ENCODE measurements around the gene FKBP14. TPM values are rescaled to one million over a fixed set of nuclear protein-coding genes. Genes with fewer than 3 reads are reported as not detected.
"Not testable (repeated sequence)": the region's sequence is repeated elsewhere in the genome, so short reads cannot be mapped to it uniquely, and the experiment has no call there.

Gene FKBP14
- total RNA-seq, 1 donor from 2014 or later: 4.4 TPM

GRCh38 chr7:30061786-30062185, 35.3 kb upstream of the FKBP14 start:
- H3K4me3 ChIP-seq; H3K27ac ChIP-seq; H3K9me3 ChIP-seq; H3K27me3 ChIP-seq; intact Hi-C loops (cut with DNase I); DNase-seq (ENCODE audit: extremely low spot score in 2 of 2); H3K4me1 ChIP-seq; H3K36me3 ChIP-seq: not testable (repeated sequence)
- TF ChIP-seq, protein P1, sequence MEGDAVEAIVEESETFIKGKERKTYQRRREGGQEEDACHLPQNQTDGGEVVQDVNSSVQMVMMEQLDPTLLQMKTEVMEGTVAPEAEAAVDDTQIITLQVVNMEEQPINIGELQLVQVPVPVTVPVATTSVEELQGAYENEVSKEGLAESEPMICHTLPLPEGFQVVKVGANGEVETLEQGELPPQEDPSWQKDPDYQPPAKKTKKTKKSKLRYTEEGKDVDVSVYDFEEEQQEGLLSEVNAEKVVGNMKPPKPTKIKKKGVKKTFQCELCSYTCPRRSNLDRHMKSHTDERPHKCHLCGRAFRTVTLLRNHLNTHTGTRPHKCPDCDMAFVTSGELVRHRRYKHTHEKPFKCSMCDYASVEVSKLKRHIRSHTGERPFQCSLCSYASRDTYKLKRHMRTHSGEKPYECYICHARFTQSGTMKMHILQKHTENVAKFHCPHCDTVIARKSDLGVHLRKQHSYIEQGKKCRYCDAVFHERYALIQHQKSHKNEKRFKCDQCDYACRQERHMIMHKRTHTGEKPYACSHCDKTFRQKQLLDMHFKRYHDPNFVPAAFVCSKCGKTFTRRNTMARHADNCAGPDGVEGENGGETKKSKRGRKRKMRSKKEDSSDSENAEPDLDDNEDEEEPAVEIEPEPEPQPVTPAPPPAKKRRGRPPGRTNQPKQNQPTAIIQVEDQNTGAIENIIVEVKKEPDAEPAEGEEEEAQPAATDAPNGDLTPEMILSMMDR (IDR thresholded peaks at IDR 0.05): peak in 1 of 3 experiments; percentile 53

DNA sequence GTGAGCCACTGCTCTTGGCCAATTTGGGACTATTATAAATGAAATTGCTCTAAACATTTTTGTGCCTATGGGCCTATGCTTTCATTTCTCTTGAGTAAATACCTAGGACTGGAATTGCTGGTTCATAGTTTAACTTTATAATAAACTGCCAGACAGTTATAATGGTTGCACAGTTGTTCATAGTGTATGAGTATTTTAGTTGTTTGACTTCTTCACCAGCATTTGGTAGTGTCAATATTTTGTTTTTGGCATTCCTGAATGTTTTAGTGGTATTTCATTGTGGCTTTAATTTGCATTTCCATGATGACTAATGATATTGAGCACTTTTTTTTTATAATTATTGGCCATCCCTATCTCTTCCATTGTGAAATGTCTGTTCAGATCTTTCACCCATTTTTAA, 31.2 kb upstream of the FKBP14 start:
- intact Hi-C loops (cut with DNase I): no loop called here
- H3K4me3 ChIP-seq: no peak overlapping the region
- TF ChIP-seq POLR2A (IDR thresholded peaks at IDR 0.05) (no peak), POLR2AphosphoS5 (IDR thresholded peaks at IDR 0.05; ENCODE audit: insufficient read depth in 1 of 2, low read depth in 1 of 2) (no peak)
- TF ChIP-seq, protein P1 (IDR thresholded peaks at IDR 0.05): no peak
- no peak overlapping the region for H3K27ac ChIP-seq
- DNase-seq (ENCODE audit: extremely low spot score in 2 of 2): no peak
- H3K27me3 ChIP-seq: no peaks in the 10 kb centered on the region
- no peaks in the 10 kb centered on the region for H3K9me3 ChIP-seq
- peaks cover 0 to 19% of the 10 kb centered on the region in 2 donors for H3K36me3 ChIP-seq
- no peaks in the 10 kb centered on the region for H3K4me1 ChIP-seq

- Histone ChIP-seq H3K27ac (no peak overlapping the region), H3K9me3 (no peaks in the 10 kb centered on the region), H3K27me3 (no peaks in the 10 kb centered on the region), H3K4me1 (no peaks in the 10 kb centered on the region), H3K4me3 (no peak overlapping the region), H3K36me3 (peaks cover 0 to 38% of the 10 kb centered on the region in 2 donors)
- DNase-seq (ENCODE audit: extremely low spot score in 2 of 2): no peak
- intact Hi-C loops (cut with DNase I): no loop called here
- TF ChIP-seq POLR2AphosphoS5 (IDR thresholded peaks at IDR 0.05; ENCODE audit: insufficient read depth in 1 of 2, low read depth in 1 of 2) (no peak), POLR2A (IDR thresholded peaks at IDR 0.05) (no peak)
- TF ChIP-seq, protein P1 (IDR thresholded peaks at IDR 0.05): no peak
These were observed 26.6 kb upstream of the FKBP14 start for GRCh38 chr7:30053068-30053467.

GRCh38 chr7:30049173-30049572, 22.7 kb upstream of the FKBP14 start:
- Histone ChIP-seq H3K4me1 (no peaks in the 10 kb centered on the region), H3K27ac (no peak overlapping the region), H3K9me3 (no peaks in the 10 kb centered on the region), H3K27me3 (no peaks in the 10 kb centered on the region), H3K36me3 (peaks cover 6 to 42% of the 10 kb centered on the region in 2 donors), H3K4me3 (no peak overlapping the region)
- intact Hi-C loops (cut with DNase I): no loop called here
- TF ChIP-seq POLR2AphosphoS5 (IDR thresholded peaks at IDR 0.05; ENCODE audit: insufficient read depth in 1 of 2, low read depth in 1 of 2) (no peak), POLR2A (IDR thresholded peaks at IDR 0.05) (no peak)
- TF ChIP-seq, protein P1 (IDR thresholded peaks at IDR 0.05): no peak
- no peak for DNase-seq (ENCODE audit: extremely low spot score in 2 of 2)

GRCh38 chr7:30048582-30048981, 22.1 kb upstream of the FKBP14 start:
- intact Hi-C loops (cut with DNase I): no loop called here
- Histone ChIP-seq H3K4me3 (no peak overlapping the region), H3K27ac (no peak overlapping the region), H3K9me3 (no peaks in the 10 kb centered on the region), H3K36me3 (peaks cover 6 to 42% of the 10 kb centered on the region in 2 donors), H3K4me1 (no peaks in the 10 kb centered on the region), H3K27me3 (no peaks in the 10 kb centered on the region)
- TF ChIP-seq POLR2A (IDR thresholded peaks at IDR 0.05) (no peak), POLR2AphosphoS5 (IDR thresholded peaks at IDR 0.05; ENCODE audit: insufficient read depth in 1 of 2, low read depth in 1 of 2) (no peak)
- TF ChIP-seq, protein P1 (IDR thresholded peaks at IDR 0.05): no peak
- no peak for DNase-seq (ENCODE audit: extremely low spot score in 2 of 2)
